GM19372 (cell line): ENCODE data around the gene TRIM52.

Experiments
- ATAC-seq: cut with Tn5 transposase; IDR thresholded peaks from one replicate; pipeline ENCODE4 v1.9.1; 2021; ENCODE audit warnings: mild to moderate bottlenecking, low read depth, moderate library complexity; ENCODE audit not compliant: unreplicated experiment

Gene TRIM52

GRCh38 chr5:181259283-181259682, 1.7 kb downstream of the TRIM52 start:
- no peak for ATAC-seq

GRCh38 chr5:181258576-181258975, 2.4 kb downstream of the TRIM52 start:
- no peak for ATAC-seq

GRCh38 chr5:181255836-181256578, 4.9 kb downstream of the TRIM52 start:
- no peak for ATAC-seq

GRCh38 chr5:181255276-181255675, 5.7 kb downstream of the TRIM52 start:
- ATAC-seq, result no peak

GRCh38 chr5:181248277-181248676, 12.7 kb downstream of the TRIM52 start:
- no peak for ATAC-seq

GRCh38 chr5:181246276-181247049, 14.5 kb downstream of the TRIM52 start:
- ATAC-seq, result peak; percentile 42

GRCh38 chr5:181245427-181246275, 15.3 kb downstream of the TRIM52 start:
- ATAC-seq, result peak; percentile 1

- peak; percentile 52 for ATAC-seq
These were observed 17.2 kb downstream of the TRIM52 start, which contains the start of gene RACK1 for GRCh38 chr5:181243564-181244343. RACK1 (minus strand) TSS chr5:181243906; CDS start chr5:181243800, 106 bp downstream.

- ATAC-seq, result no peak
These were observed 17.9 kb downstream of the TRIM52 start for GRCh38 chr5:181243018-181243563.

- ATAC-seq, result no peak
These were observed 18.9 kb downstream of the TRIM52 start for GRCh38 chr5:181242031-181242451.

GRCh38 chr5:181241393-181241975, 19.5 kb downstream of the TRIM52 start:
- no peak for ATAC-seq

GRCh38 chr5:181239062-181239663, 21.8 kb downstream of the TRIM52 start:
- ATAC-seq, result no peak

- no peak for ATAC-seq
These were observed 23.1 kb downstream of the TRIM52 start for GRCh38 chr5:181237729-181238385.

GRCh38 chr5:181236954-181237641, 23.8 kb downstream of the TRIM52 start:
- ATAC-seq, result no peak

GRCh38 chr5:181236471-181236870, 24.5 kb downstream of the TRIM52 start:
- no peak for ATAC-seq

- no peak for ATAC-seq
These were observed 25.1 kb downstream of the TRIM52 start for GRCh38 chr5:181235689-181236366.

GRCh38 chr5:181235323-181235688, 25.6 kb downstream of the TRIM52 start:
- no peak for ATAC-seq
